ACC112 (cell line): ENCODE data around the gene SASH3.

Experiments used
- H2AFZ ChIP-seq: fragments of 200-600 bp; sonication (generic); one replicate; pipeline ENCODE4 v1.6.0; 2017; ENCODE audit warnings: antibody characterized with exemption, low read length; ENCODE audit not compliant: unreplicated experiment
- H3K27ac ChIP-seq: fragments of 200-600 bp; sonication (generic); 2 replicates; pipeline ENCODE4 v1.5.1; 2014; ENCODE audit warnings: low read depth, mild to moderate bottlenecking, antibody characterized with exemption, low read length, moderate library complexity
- H3K27me3 ChIP-seq: fragments of 200-600 bp; sonication (generic); 2 replicates; pipeline ENCODE4 v1.6.1; 2014; ENCODE audit warnings: mild to moderate bottlenecking, antibody characterized with exemption, low read length, moderate library complexity, mixed read lengths; ENCODE audit not compliant: insufficient read depth
- H3K36me3 ChIP-seq: fragments of 200-600 bp; sonication (generic); 2 replicates; pipeline ENCODE4 v1.6.1; 2016; ENCODE audit warnings: mild to moderate bottlenecking, antibody characterized with exemption, low read length, moderate library complexity, mixed read lengths; ENCODE audit not compliant: insufficient read depth
- H3K4me1 ChIP-seq: fragments of 200-600 bp; sonication (generic); one replicate; pipeline ENCODE4 v1.6.1; 2016; ENCODE audit warnings: low read length, mixed read lengths; ENCODE audit not compliant: insufficient read depth, unreplicated experiment, control insufficient read depth
- H3K4me3 ChIP-seq: fragments of 200-600 bp; sonication (generic); 2 replicates; pipeline ENCODE4 v1.5.1; 2014; ENCODE audit warnings: mild to moderate bottlenecking, low read depth, low read length
- H3K79me2 ChIP-seq: fragments of 200-600 bp; sonication (generic); one replicate; pipeline ENCODE4 v1.6.0; 2016; ENCODE audit warnings: low read length; ENCODE audit not compliant: control insufficient read depth, unreplicated experiment, insufficient read depth

The SASH3 gene

DNA sequence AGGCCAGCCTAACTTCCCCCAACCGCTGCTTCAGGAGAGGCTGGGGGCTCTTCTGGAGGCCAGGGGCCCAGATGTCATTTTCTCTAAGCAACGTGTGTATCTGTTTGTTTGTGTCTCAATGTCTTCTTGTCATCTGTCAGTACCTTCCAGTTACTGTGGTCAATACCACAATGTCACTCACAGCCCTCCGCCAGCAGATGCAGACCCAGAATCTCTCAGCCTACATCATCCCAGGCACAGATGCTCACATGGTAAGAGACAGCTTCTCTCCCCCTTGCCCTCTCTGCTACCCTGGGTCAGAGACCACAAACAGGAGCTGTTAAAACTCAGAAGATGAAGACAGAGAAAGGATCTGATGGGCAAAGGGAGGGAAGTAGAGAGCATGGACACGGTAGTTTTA is 35.9 kb upstream of the SASH3 start:
- Histone ChIP-seq H3K36me3 (no peaks in the 10 kb centered on the region), H3K4me3 (no peak overlapping the region), H3K4me1 (peaks cover 16% of the 10 kb centered on the region), H3K27me3 (no peaks in the 10 kb centered on the region), H3K27ac (no peak overlapping the region), H2AFZ (no peak overlapping the region), H3K79me2 (no peaks in the 10 kb centered on the region)

GRCh38 chrX:129744861-129745321 is 34.9 kb upstream of the SASH3 start:
- H3K79me2 ChIP-seq = no peaks in the 10 kb centered on the region
- H3K4me3 ChIP-seq = no peak overlapping the region
- H3K27ac ChIP-seq = no peak overlapping the region
- H3K27me3 ChIP-seq = no peaks in the 10 kb centered on the region
- peaks cover 23% of the 10 kb centered on the region for H3K4me1 ChIP-seq
- no peak overlapping the region for H2AFZ ChIP-seq
- H3K36me3 ChIP-seq = no peaks in the 10 kb centered on the region

GRCh38 chrX:129746557-129747470 is 32.9 kb upstream of the SASH3 start:
- H3K79me2 ChIP-seq = no peaks in the 10 kb centered on the region
- peak overlapping the region; percentile 56 for H3K27ac ChIP-seq
- no peak overlapping the region for H3K4me3 ChIP-seq
- no peaks in the 10 kb centered on the region for H3K27me3 ChIP-seq
- peaks cover 23% of the 10 kb centered on the region for H3K4me1 ChIP-seq
- no peak overlapping the region for H2AFZ ChIP-seq
- H3K36me3 ChIP-seq = no peaks in the 10 kb centered on the region

GRCh38 chrX:129747533-129747932 is 32.2 kb upstream of the SASH3 start:
- peak overlapping the region; percentile 88 for H3K27ac ChIP-seq
- H3K27me3 ChIP-seq = no peaks in the 10 kb centered on the region
- H3K4me3 ChIP-seq = no peak overlapping the region
- H3K79me2 ChIP-seq = no peaks in the 10 kb centered on the region
- H3K36me3 ChIP-seq = no peaks in the 10 kb centered on the region
- H2AFZ ChIP-seq = no peak overlapping the region
- peaks cover 23% of the 10 kb centered on the region for H3K4me1 ChIP-seq

DNA sequence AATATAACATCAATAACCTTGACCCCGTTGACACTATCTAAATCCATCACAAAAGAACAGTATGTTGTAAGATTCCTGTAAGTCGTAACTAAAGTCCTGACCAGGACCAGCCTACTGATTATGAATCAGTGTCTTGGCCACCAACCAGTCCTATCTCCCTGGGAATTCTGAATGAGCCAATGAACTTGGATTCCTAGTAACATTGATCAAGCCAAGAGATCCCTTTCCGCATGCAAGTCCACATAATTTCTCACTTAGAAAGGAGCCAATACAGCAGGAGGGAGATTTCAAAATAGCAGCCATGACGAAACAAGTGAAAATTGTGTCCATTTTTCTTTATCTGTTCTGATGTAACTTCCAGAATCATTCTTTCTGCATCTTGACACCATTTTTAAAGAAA is 31.4 kb upstream of the SASH3 start:
- peak overlapping the region; percentile 88 for H3K27ac ChIP-seq
- H3K36me3 ChIP-seq = no peaks in the 10 kb centered on the region
- no peak overlapping the region for H2AFZ ChIP-seq
- H3K27me3 ChIP-seq = no peaks in the 10 kb centered on the region
- H3K79me2 ChIP-seq = no peaks in the 10 kb centered on the region
- H3K4me1 ChIP-seq = peaks cover 23% of the 10 kb centered on the region
- H3K4me3 ChIP-seq = no peak overlapping the region

DNA sequence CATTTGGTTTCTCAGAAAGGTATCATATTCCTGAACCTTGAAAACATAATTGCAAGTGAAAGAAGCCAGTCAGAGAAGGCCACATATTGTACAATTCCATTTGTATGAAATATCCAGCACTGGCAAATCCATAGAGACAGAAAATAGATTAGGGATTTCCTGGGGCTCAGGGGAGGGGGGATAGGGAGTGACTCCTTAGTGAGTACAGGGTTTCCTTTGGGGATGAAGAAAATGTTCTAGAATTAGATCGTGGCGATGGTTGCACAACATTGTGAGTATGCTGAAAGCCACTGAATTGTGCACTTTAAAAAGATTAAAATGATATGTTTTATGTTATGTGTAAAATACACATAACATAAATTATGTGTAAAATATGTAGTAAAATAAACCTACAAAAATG is 30.7 kb upstream of the SASH3 start:
- Histone ChIP-seq H3K4me1 (peaks cover 23% of the 10 kb centered on the region), H3K27ac (peak overlapping the region; percentile 88), H3K36me3 (no peaks in the 10 kb centered on the region), H3K27me3 (no peaks in the 10 kb centered on the region), H3K79me2 (no peaks in the 10 kb centered on the region), H3K4me3 (no peak overlapping the region), H2AFZ (no peak overlapping the region)

DNA sequence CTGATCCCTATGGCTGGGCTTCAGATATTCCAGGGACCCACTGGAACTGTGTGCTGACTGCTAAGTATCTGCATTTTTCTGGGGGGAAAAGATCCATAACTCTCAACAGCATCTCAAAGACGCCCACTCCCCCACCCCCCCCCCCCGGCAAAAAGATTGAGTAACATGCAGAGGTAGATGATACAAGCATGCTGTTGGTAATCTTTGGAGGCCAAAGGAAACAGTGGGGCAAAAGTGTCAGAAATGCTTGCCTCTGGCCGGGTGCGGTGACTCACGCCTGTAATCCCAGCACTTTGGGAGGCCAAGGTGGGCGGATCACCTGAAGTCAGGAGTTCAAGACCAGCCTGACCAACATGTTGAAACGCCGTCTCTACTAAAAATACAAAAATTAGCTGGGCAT is 28.8 kb upstream of the SASH3 start:
- Histone ChIP-seq H2AFZ (no peak overlapping the region), H3K4me1 (peaks cover 23% of the 10 kb centered on the region), H3K27ac (no peak overlapping the region), H3K79me2 (no peaks in the 10 kb centered on the region), H3K4me3 (no peak overlapping the region), H3K27me3 (no peaks in the 10 kb centered on the region), H3K36me3 (no peaks in the 10 kb centered on the region)

DNA sequence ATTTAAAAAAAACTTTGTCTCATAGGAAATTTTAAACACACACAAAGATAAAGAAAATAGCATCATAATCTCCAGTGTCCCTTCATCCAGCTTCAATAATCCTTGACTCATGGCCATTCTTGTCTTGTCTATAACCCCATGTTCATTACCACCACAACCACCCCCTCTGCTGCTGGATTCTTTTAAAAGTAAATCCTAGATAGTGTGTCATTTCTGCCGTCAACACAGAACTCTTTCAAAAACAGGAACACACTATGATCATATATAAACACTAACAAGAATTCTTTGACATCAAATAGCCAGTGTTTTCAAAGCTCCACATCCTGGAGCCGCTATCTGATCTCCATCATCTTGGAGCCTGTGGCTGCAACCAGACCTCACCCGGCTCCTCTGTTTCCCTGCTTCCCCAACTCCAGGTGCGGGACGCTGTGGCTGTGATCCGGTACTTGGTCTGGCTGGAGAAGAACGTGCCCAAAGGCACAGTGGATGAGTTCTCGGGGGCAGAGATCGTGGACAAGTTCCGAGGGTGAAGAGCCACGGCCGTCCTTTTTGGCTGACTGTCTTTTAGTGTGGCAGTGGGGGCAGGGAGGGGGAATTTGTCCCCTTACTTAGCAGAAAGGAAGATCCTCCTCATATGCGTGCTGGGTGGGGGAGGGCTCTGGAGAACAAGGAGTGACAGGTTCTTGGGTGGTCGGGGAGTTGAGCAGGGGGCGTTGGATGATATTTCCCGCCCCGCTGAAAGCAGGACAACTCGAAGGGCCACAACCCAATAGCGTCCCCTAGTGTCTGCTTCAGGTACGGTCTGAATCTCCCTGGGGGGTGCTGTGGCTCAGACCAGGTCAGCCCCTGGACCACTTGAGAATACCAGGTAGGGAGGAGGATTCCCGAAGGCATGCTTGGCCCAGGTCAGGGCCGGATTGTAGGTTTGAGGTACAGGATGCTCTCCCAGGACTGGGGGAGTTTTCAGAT is 25.4 kb upstream of the SASH3 start:
- no peak overlapping the region for H2AFZ ChIP-seq
- no peaks in the 10 kb centered on the region for H3K79me2 ChIP-seq
- no peaks in the 10 kb centered on the region for H3K27me3 ChIP-seq
- peaks cover 4% of the 10 kb centered on the region for H3K4me1 ChIP-seq
- H3K27ac ChIP-seq = no peak overlapping the region
- no peak overlapping the region for H3K4me3 ChIP-seq
- no peaks in the 10 kb centered on the region for H3K36me3 ChIP-seq

DNA sequence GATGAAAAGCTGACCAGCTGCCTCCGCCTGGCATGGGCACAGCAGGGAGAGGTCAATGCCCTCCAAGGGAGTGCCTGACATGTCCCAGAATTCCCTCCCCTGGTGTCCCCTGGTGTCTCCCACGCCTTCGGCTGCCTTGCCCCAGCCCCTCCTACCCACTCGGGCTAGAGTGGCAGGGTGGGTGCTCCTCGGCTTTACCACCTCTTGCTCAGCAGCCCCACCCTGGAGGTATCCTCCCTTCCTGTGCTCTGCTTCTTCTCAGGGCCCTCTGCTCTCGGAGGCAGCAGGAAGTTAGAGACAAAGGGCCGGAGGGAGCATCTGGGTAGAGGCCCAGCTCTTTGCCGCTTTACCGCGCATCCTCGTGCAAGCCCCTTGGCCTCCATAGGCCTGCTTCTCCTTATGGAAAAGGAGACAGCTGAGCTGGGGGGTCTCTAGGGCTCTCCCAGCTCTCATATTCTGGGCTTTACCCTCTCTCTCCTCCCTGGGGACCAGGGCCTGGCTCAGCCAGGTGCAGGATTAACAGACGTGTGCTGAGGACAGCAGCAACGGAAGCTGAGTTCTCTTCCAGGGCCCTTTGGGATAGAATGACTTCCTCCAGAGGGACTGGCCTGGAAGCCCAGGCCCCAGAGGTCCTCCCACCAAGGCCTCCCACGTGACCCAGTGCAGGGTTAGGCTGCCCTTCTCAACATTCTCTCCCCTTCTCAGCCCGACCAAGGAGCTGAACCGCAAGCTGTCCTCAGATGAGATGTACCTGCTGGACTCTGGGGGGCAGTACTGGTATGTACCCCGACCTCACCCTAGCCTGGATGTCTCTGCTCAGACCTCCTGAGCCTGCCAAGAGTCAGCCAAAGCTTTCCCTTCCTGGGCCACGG is 23.7 kb upstream of the SASH3 start:
- no peak overlapping the region for H3K4me3 ChIP-seq
- no peak overlapping the region for H2AFZ ChIP-seq

GRCh38 chrX:129759576-129760061 is 20.1 kb upstream of the SASH3 start:
- no peaks in the 10 kb centered on the region for H3K27me3 ChIP-seq
- H3K27ac ChIP-seq = no peak overlapping the region
- no peak overlapping the region for H2AFZ ChIP-seq
- H3K4me1 ChIP-seq = no peaks in the 10 kb centered on the region
- H3K4me3 ChIP-seq = no peak overlapping the region
- no peaks in the 10 kb centered on the region for H3K36me3 ChIP-seq
- no peaks in the 10 kb centered on the region for H3K79me2 ChIP-seq

More for the DNA sequence above, 23.7 kb upstream of the SASH3 start:
- Histone ChIP-seq H3K36me3 (no peaks in the 10 kb centered on the region), H3K27ac (no peak overlapping the region), H3K27me3 (no peaks in the 10 kb centered on the region), H3K79me2 (no peaks in the 10 kb centered on the region), H3K4me1 (no peaks in the 10 kb centered on the region)
